Prostate gland (tissue), 2 donors: ENCODE measurements around the gene JKAMP.

Source experiments
- POLR2A ChIP-seq: fragments of 450-650 bp; IDR thresholded peaks from one replicate; pipeline ENCODE4 v1.6.1; 2016; ENCODE audit warnings: antibody characterized with exemption, mild to moderate bottlenecking
- TF ChIP-seq, protein P1 (sequence below), 4 experiments: fragments of 200-600 bp in 2 of 4; fragments of 450-650 bp in 2 of 4; sonication (generic) in 2 of 4; IDR thresholded peaks; 1 replicate in 3 of 4; 2 replicates in 1 of 4; pipeline ENCODE4 v1.5.1; 2016 to 2019; ENCODE audit warnings: antibody characterized with exemption in 4 of 4, mild to moderate bottlenecking in 2 of 4, moderate library complexity in 2 of 4

GRCh38 chr14:59478540-59478939, 5.8 kb upstream of the JKAMP start:
- TF ChIP-seq POLR2A: no peak
- TF ChIP-seq, protein P1, sequence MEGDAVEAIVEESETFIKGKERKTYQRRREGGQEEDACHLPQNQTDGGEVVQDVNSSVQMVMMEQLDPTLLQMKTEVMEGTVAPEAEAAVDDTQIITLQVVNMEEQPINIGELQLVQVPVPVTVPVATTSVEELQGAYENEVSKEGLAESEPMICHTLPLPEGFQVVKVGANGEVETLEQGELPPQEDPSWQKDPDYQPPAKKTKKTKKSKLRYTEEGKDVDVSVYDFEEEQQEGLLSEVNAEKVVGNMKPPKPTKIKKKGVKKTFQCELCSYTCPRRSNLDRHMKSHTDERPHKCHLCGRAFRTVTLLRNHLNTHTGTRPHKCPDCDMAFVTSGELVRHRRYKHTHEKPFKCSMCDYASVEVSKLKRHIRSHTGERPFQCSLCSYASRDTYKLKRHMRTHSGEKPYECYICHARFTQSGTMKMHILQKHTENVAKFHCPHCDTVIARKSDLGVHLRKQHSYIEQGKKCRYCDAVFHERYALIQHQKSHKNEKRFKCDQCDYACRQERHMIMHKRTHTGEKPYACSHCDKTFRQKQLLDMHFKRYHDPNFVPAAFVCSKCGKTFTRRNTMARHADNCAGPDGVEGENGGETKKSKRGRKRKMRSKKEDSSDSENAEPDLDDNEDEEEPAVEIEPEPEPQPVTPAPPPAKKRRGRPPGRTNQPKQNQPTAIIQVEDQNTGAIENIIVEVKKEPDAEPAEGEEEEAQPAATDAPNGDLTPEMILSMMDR (IDR thresholded peaks at IDR 0.05): no peak
